H1 (cell line): ENCODE results near the gene THADA. TPM values are rescaled to one million over a fixed set of nuclear protein-coding genes. Genes with fewer than 3 reads are reported as not detected.

ENCODE experiments used
- CTCF ChIA-PET: fragments of 300-600 bp; sonication (Branson Sonifier 250); formaldehyde crosslinking; loops from one replicate; lab custom pipeline; 2021; ENCODE audit not compliant: partially characterized antibody; lab: Charles Lee
- POLR2A ChIA-PET: fragments of 300-600 bp; sonication (Branson Sonifier 250); formaldehyde crosslinking; loops from one replicate; lab custom pipeline; 2021; ENCODE audit warnings: inconsistent platforms; ENCODE audit not compliant: partially characterized antibody; lab: Charles Lee
- DNase-seq, 2 experiments: peaks; one replicate each; pipeline versions ENCODE4 v3.0.0 to v3.0.0-alpha.2; 2010 to 2022; ENCODE audit warnings: low spot score in 2 of 2, low read depth in 1 of 2, mixed read lengths in 1 of 2
- FAIRE-seq: peaks from 2 replicates; lab custom pipeline; 2011; peaks lifted over from hg19 to GRCh38; lab: Jason Lieb, UNC
- H2AFZ ChIP-seq: 2 replicates; pipeline ENCODE4 v1.8.1; 2012; ENCODE audit warnings: low read length, inconsistent platforms
- H2AK5ac ChIP-seq: 2 replicates; pipeline ENCODE4 v1.6.1; 2013; ENCODE audit warnings: low read depth, low read length
- H2BK120ac ChIP-seq: replicated peaks from 2 replicates; pipeline ENCODE3; 2013; ENCODE audit warnings: low read depth, low read length, inconsistent platforms
- H2BK12ac ChIP-seq: 2 replicates; pipeline ENCODE4 v1.6.1; 2013; ENCODE audit warnings: low read depth, low read length
- H2BK15ac ChIP-seq: 2 replicates; pipeline ENCODE4 v1.6.1; 2013; ENCODE audit warnings: low read length
- H2BK20ac ChIP-seq: 2 replicates; pipeline ENCODE4 v1.6.1; 2013; ENCODE audit warnings: low read length
- H2BK5ac ChIP-seq: 2 replicates; pipeline ENCODE4 v1.6.1; 2013; ENCODE audit warnings: low read depth, low read length
- H3K14ac ChIP-seq: 2 replicates; pipeline ENCODE4 v1.6.1; 2013; ENCODE audit warnings: inconsistent platforms; ENCODE audit not compliant: insufficient read length
- H3K18ac ChIP-seq: 2 replicates; pipeline ENCODE4 v1.6.1; 2013; ENCODE audit warnings: low read length; ENCODE audit errors: extremely low read depth
- H3K23ac ChIP-seq: 2 replicates; pipeline ENCODE4 v1.6.1; 2013; ENCODE audit warnings: inconsistent platforms; ENCODE audit not compliant: insufficient read length
- H3K23me2 ChIP-seq: 2 replicates; pipeline ENCODE4 v1.6.1; 2013; ENCODE audit warnings: low read depth, low read length
- H3K27ac ChIP-seq: 2 replicates; pipeline ENCODE4 v1.6.1; 2011; ENCODE audit warnings: low read depth, low read length, inconsistent platforms
- H3K27me3 ChIP-seq, 4 experiments: replicated peaks in 1 of 4; 1 replicate in 1 of 4; 2 replicates in 3 of 4; pipeline versions ENCODE4 v1.6.1 to v1.8.1; 2011 to 2013; ENCODE audit warnings: low read length in 3 of 4, mild to moderate bottlenecking in 3 of 4, inconsistent platforms in 2 of 4, mixed read lengths in 2 of 4, moderate library complexity in 1 of 4; ENCODE audit not compliant: control insufficient read depth in 3 of 4, insufficient read depth in 3 of 4; ENCODE audit errors: extremely low read depth in 1 of 4
- H3K36me3 ChIP-seq, 4 experiments: 2 replicates each; pipeline versions ENCODE4 v1.6.1 to v1.8.1; 2011 to 2013; ENCODE audit warnings: mild to moderate bottlenecking in 4 of 4, low read length in 3 of 4, moderate library complexity in 2 of 4, control low read depth in 1 of 4, inconsistent platforms in 1 of 4; ENCODE audit not compliant: insufficient read depth in 4 of 4, control insufficient read depth in 2 of 4
- H3K4ac ChIP-seq: replicated peaks from 2 replicates; pipeline ENCODE3; 2013; ENCODE audit warnings: low read length, low read depth, mixed read lengths, inconsistent platforms; ENCODE audit not compliant: insufficient read length
- H3K4me1 ChIP-seq, 4 experiments: replicated peaks in 1 of 4; 1 replicate in 1 of 4; 2 replicates in 3 of 4; pipeline versions ENCODE4 v1.6.1 to v1.8.1; 2011 to 2013; ENCODE audit warnings: low read length in 3 of 4, inconsistent platforms in 2 of 4, mixed read lengths in 1 of 4; ENCODE audit not compliant: insufficient read depth in 4 of 4, control insufficient read depth in 3 of 4
- H3K4me2 ChIP-seq, 2 experiments: 2 replicates each; pipeline versions ENCODE4 v1.6.1 to v1.8.1; 2011 to 2013; ENCODE audit warnings: low read depth in 2 of 2, low read length in 2 of 2, control low read depth in 1 of 2, inconsistent platforms in 1 of 2, mild to moderate bottlenecking in 1 of 2; ENCODE audit not compliant: insufficient read depth in 1 of 2
- H3K4me3 ChIP-seq, 4 experiments: fragments of 200-600, 300-600 bp in 1 of 4; sonication (generic), shearing (Covaris generic), sonication (Bioruptor Twin) in 1 of 4; 2 replicates each; pipeline versions ENCODE4 v1.5.1 to v1.8.1; 2011 to 2016; ENCODE audit warnings: low read length in 4 of 4, low read depth in 3 of 4, control low read depth in 2 of 4, inconsistent platforms in 2 of 4, mild to moderate bottlenecking in 2 of 4, mixed read lengths in 1 of 4, moderate library complexity in 1 of 4; ENCODE audit not compliant: insufficient read depth in 2 of 4; ENCODE audit errors: extremely low read depth in 1 of 4
- H3K56ac ChIP-seq: replicated peaks from 2 replicates; pipeline ENCODE3; 2013; ENCODE audit warnings: low read depth, mild to moderate bottlenecking, mixed read lengths, low read length, inconsistent platforms; ENCODE audit not compliant: insufficient read length
- H3K79me1 ChIP-seq: 2 replicates; pipeline ENCODE4 v1.6.1; 2013; ENCODE audit warnings: low read depth, low read length, control low read depth
- H3K79me2 ChIP-seq, 2 experiments: 2 replicates each; pipeline versions ENCODE4 v1.6.1 to v1.8.1; 2012 to 2013; ENCODE audit warnings: low read length in 2 of 2, mild to moderate bottlenecking in 2 of 2, inconsistent platforms in 1 of 2; ENCODE audit not compliant: insufficient read depth in 2 of 2, control insufficient read depth in 1 of 2
- H3K9ac ChIP-seq, 4 experiments: replicated peaks in 1 of 4; 1 replicate in 1 of 4; 2 replicates in 3 of 4; pipeline versions ENCODE4 v1.6.1 to v1.8.1; 2011 to 2013; ENCODE audit warnings: low read depth in 3 of 4, low read length in 3 of 4, control low read depth in 2 of 4, mild to moderate bottlenecking in 2 of 4, moderate library complexity in 2 of 4, inconsistent platforms in 1 of 4; ENCODE audit errors: extremely low read depth in 1 of 4
- H3K9me3 ChIP-seq, 2 experiments: 2 replicates each; pipeline versions ENCODE4 v1.6.1 to v1.8.1; 2012 to 2013; ENCODE audit warnings: mild to moderate bottlenecking in 2 of 2, moderate library complexity in 2 of 2, control low read depth in 1 of 2, inconsistent platforms in 1 of 2, low read depth in 1 of 2, low read length in 1 of 2, mixed read lengths in 1 of 2; ENCODE audit not compliant: insufficient read depth in 2 of 2
- H4K20me1 ChIP-seq, 2 experiments: replicated peaks in 1 of 2; 2 replicates each; pipeline versions ENCODE3 to v1.8.1; 2011 to 2013; ENCODE audit warnings: inconsistent platforms in 2 of 2, low read length in 2 of 2, mild to moderate bottlenecking in 1 of 2; ENCODE audit not compliant: insufficient read depth in 2 of 2, control insufficient read depth in 1 of 2
- H4K5ac ChIP-seq: 2 replicates; pipeline ENCODE4 v1.6.1; 2013; ENCODE audit warnings: low read length, low read depth, mixed read lengths, inconsistent platforms; ENCODE audit not compliant: insufficient read length
- H4K8ac ChIP-seq: 2 replicates; pipeline ENCODE4 v1.8.0; 2013; ENCODE audit warnings: mild to moderate bottlenecking, moderate library complexity, low read length, inconsistent platforms; ENCODE audit not compliant: insufficient read depth; ENCODE audit errors: extremely low read depth
- H4K91ac ChIP-seq: replicated peaks from 2 replicates; pipeline ENCODE3; 2013; ENCODE audit warnings: low read length, mixed read lengths, inconsistent platforms; ENCODE audit not compliant: insufficient read length
- HDAC6 ChIP-seq: IDR thresholded peaks from one replicate; pipeline ENCODE4 v1.7.1; 2012; ENCODE audit warnings: low read depth, mild to moderate bottlenecking, inconsistent platforms, low read length, moderate library complexity
- RNF2 ChIP-seq: fragments of 200-900, 300-1000 bp; sonication (generic); IDR thresholded peaks from 2 replicates; pipeline ENCODE4 v1.7.1; 2016; ENCODE audit warnings: borderline replicate concordance, low read depth, mild to moderate bottlenecking, antibody characterized with exemption, low read length; ENCODE audit not compliant: poor library complexity, severe bottlenecking; ENCODE audit errors: missing control alignments
- TAF7 ChIP-seq: optimal IDR thresholded peaks from 2 replicates; pipeline ENCODE3; 2011; ENCODE audit warnings: low read depth, mild to moderate bottlenecking, inconsistent platforms, low read length, moderate library complexity, borderline replicate concordance
- TCF12 ChIP-seq: IDR thresholded peaks from 2 replicates; pipeline ENCODE4 v1.6.1; 2011; ENCODE audit warnings: low read depth, mild to moderate bottlenecking, low read length
- WGBS, 2 experiments: shearing (Covaris generic) in 1 of 2; methylation state at CpG; one replicate each; pipeline versions ENCODE4 v1.1.6 to v1.1.7; 2013 to 2015; ENCODE audit warnings: low lambda C conversion rate in 2 of 2, mixed read lengths in 2 of 2, inconsistent platforms in 1 of 2, low coverage in 1 of 2, missing lambda C conversion rate in 1 of 2; ENCODE audit not compliant: insufficient replicate concordance in 2 of 2, insufficient coverage in 1 of 2, insufficient read length in 1 of 2; ENCODE audit errors: extremely low coverage in 1 of 2, missing lambda C conversion rate in 1 of 2; 5-methylcytosine and 5-hydroxymethylcytosine counted together
- polyA plus RNA-seq, 7 experiments: library from polyadenylated mRNA; depleted of rRNA in 3 of 7; stranded (reverse) in 5 of 7; unstranded in 2 of 7; fragments of >200 nt in 5 of 7; fragments of 200-250 nt in 2 of 7; gene quantifications; 1 replicate in 5 of 7; 2 replicates in 1 of 7; 4 replicates in 1 of 7; pipeline versions ENCODE4 v1.2.1 to v1.2.3, GENCODE V29; 2011 to 2013; ENCODE audit warnings: missing spikeins in 2 of 7, mixed read lengths in 2 of 7
- total RNA-seq: library from RNA; stranded (reverse); fragmentation: NEBNext Ultra II Directional; extraction: Animal tissue kit (Norgen Biotek cat#: 25700); gene quantifications from 2 replicates; pipeline ENCODE4 v1.2.1, GENCODE V29; 2021
- TF ChIP-seq, protein P1 (sequence below): IDR thresholded peaks from 2 replicates; pipeline ENCODE4 v1.6.1; 2012; ENCODE audit warnings: inconsistent platforms
- TF ChIP-seq, protein P2 (sequence below): IDR thresholded peaks from 2 replicates; pipeline ENCODE4 v1.6.1; 2012; ENCODE audit warnings: low read length, inconsistent platforms

Gene THADA
- total and polyA plus RNA-seq, 2 of the 8 experiments (the other 6 are each of a cell fraction or from before 2014, with no cell fraction given), result 22.4 to 26.8 TPM

DNA sequence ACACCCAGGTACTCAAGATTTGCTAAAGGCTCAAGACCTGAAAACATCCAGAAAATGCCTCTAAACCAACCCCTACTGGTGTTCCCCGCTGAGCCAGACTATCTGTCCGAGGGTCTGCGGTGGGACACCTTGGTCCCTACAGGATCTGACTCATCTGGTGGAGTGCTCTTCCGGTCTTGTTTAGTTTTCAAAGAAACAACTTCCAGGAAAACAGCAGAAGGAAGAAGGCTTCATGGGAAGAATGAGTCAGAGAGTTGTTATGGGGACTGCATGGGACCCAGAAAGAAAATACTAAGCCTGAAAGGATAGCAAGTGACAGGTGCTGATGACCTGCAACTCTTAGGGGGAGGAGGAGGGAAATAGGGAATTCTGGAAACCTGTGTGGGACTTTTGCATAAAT lies 410.7 kb downstream of the THADA start:
- no peak overlapping the region for H4K91ac ChIP-seq
- H3K18ac ChIP-seq, result no peak overlapping the region
- CTCF ChIA-PET, result interaction anchor here (0.5 to 2.5 kb wide), 4 partner anchors 15 to 44 kb away, joined by 3 to 16 read pairs (median 4); no protein-coding TSS in a partner anchor
- DNase-seq (no peak), FAIRE-seq (no peak)
- no peaks in the 10 kb centered on the region for H3K9me3 ChIP-seq
- no peak overlapping the region for H3K4me3 ChIP-seq
- no peak overlapping the region for H2AK5ac ChIP-seq
- no peak overlapping the region for H2BK120ac ChIP-seq
- H3K23me2 ChIP-seq, result no peaks in the 10 kb centered on the region
- H3K79me2 ChIP-seq, result no peaks in the 10 kb centered on the region
- H3K4ac ChIP-seq, result no peak overlapping the region
- no peak overlapping the region for H3K4me2 ChIP-seq
- no peak overlapping the region for H2BK15ac ChIP-seq
- H2BK20ac ChIP-seq, result no peak overlapping the region
- no peak overlapping the region for H3K23ac ChIP-seq
- no peak overlapping the region for H3K9ac ChIP-seq
- H3K36me3 ChIP-seq, result no peaks in the 10 kb centered on the region
- H4K5ac ChIP-seq, result no peak overlapping the region
- H3K27ac ChIP-seq, result no peak overlapping the region
- 93% methylated on average over 4 of the region's 4 CpGs; no CpG with 5 or more reads in 1 of the 2 experiments for WGBS, 2 experiments
- peaks cover 12 to 35% (median 19%) of the 10 kb centered on the region in 4 experiments for H3K4me1 ChIP-seq
- no peak overlapping the region for H4K8ac ChIP-seq
- no peak overlapping the region for H3K14ac ChIP-seq
- H2BK5ac ChIP-seq, result no peak overlapping the region; the same call in 1 of the 2 replicates
- H3K56ac ChIP-seq, result no peak overlapping the region
- no peak for TF ChIP-seq TAF7
- no peak for TF ChIP-seq TCF12
- no peak for TF ChIP-seq RNF2
- TF ChIP-seq HDAC6, result no peak
- TF ChIP-seq, protein P1, sequence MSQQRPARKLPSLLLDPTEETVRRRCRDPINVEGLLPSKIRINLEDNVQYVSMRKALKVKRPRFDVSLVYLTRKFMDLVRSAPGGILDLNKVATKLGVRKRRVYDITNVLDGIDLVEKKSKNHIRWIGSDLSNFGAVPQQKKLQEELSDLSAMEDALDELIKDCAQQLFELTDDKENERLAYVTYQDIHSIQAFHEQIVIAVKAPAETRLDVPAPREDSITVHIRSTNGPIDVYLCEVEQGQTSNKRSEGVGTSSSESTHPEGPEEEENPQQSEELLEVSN, result no peak
- TF ChIP-seq, protein P2, sequence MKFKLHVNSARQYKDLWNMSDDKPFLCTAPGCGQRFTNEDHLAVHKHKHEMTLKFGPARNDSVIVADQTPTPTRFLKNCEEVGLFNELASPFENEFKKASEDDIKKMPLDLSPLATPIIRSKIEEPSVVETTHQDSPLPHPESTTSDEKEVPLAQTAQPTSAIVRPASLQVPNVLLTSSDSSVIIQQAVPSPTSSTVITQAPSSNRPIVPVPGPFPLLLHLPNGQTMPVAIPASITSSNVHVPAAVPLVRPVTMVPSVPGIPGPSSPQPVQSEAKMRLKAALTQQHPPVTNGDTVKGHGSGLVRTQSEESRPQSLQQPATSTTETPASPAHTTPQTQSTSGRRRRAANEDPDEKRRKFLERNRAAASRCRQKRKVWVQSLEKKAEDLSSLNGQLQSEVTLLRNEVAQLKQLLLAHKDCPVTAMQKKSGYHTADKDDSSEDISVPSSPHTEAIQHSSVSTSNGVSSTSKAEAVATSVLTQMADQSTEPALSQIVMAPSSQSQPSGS, result no peak
- TF ChIP-seq, all 59 proteins: peak for 0
- POLR2A ChIA-PET, result no interaction called here
- no peaks in the 10 kb centered on the region for H3K79me1 ChIP-seq
- H3K27me3 ChIP-seq, result no peaks in the 10 kb centered on the region
- H2BK12ac ChIP-seq, result no peak overlapping the region
- no peak overlapping the region for H2AFZ ChIP-seq
- H4K20me1 ChIP-seq, result no peaks in the 10 kb centered on the region
